Astrocyte (in vitro differentiated cells and primary cell): Measurements from ENCODE around the gene STAB1. TPM values are rescaled to one million over a fixed set of nuclear protein-coding genes. Genes with fewer than 3 reads are reported as not detected.

Source experiments
- DNase-seq: peaks from one replicate; pipeline ENCODE4 v3.0.0-alpha.2; 2010; ENCODE audit warnings: low read depth
- FAIRE-seq: peaks from 2 replicates; lab custom pipeline; 2011; peaks lifted over from hg19 to GRCh38; lab: Jason Lieb, UNC
- H2AFZ ChIP-seq: 2 replicates; pipeline ENCODE4 v1.6.0; 2012; ENCODE audit warnings: low read depth, low read length, inconsistent platforms
- H3K27ac ChIP-seq: 2 replicates; pipeline ENCODE4 v1.5.1; 2011; ENCODE audit warnings: low read depth, low read length, inconsistent platforms
- H3K27me3 ChIP-seq: 2 replicates; pipeline ENCODE4 v1.6.0; 2011; ENCODE audit warnings: low read length, inconsistent platforms; ENCODE audit not compliant: insufficient read depth
- H3K36me3 ChIP-seq: 2 replicates; pipeline ENCODE4 v1.5.1; 2011; ENCODE audit warnings: low read length, inconsistent platforms; ENCODE audit not compliant: insufficient read depth
- H3K4me1 ChIP-seq: 2 replicates; pipeline ENCODE4 v1.5.1; 2011; ENCODE audit warnings: low read length, inconsistent platforms; ENCODE audit not compliant: insufficient read depth
- H3K4me2 ChIP-seq: 2 replicates; pipeline ENCODE4 v1.6.0; 2012; ENCODE audit warnings: low read length, inconsistent platforms
- H3K4me3 ChIP-seq: 2 replicates; pipeline ENCODE4 v1.5.1; 2011; ENCODE audit warnings: low read depth, mild to moderate bottlenecking, low read length, inconsistent platforms; ENCODE audit not compliant: insufficient read depth
- H3K79me2 ChIP-seq: 2 replicates; pipeline ENCODE4 v1.6.0; 2012; ENCODE audit warnings: mild to moderate bottlenecking, low read length, inconsistent platforms; ENCODE audit not compliant: insufficient read depth
- H3K9ac ChIP-seq: 2 replicates; pipeline ENCODE4 v1.6.0; 2012; ENCODE audit warnings: mild to moderate bottlenecking, low read length, inconsistent platforms
- H3K9me3 ChIP-seq: 2 replicates; pipeline ENCODE4 v1.5.1; 2012; ENCODE audit warnings: low read depth, mild to moderate bottlenecking, low read length, inconsistent platforms; ENCODE audit not compliant: insufficient read depth
- H4K20me1 ChIP-seq: 2 replicates; pipeline ENCODE4 v1.6.0; 2012; ENCODE audit warnings: low read length, inconsistent platforms; ENCODE audit not compliant: insufficient read depth
- H3K27ac Mint-ChIP-seq: one replicate; pipeline ENCODE4 v1.8.0; 2021; ENCODE audit warnings: mild to moderate bottlenecking, mixed read lengths; ENCODE audit not compliant: unreplicated experiment
- H3K27me3 Mint-ChIP-seq: one replicate; pipeline ENCODE4 v1.8.0; 2021; ENCODE audit warnings: low read depth, mixed read lengths; ENCODE audit not compliant: unreplicated experiment
- H3K36me3 Mint-ChIP-seq: one replicate; pipeline ENCODE4 v1.8.0; 2021; ENCODE audit warnings: low read depth, mixed read lengths; ENCODE audit not compliant: unreplicated experiment
- H3K4me1 Mint-ChIP-seq: one replicate; pipeline ENCODE4 v1.8.0; 2021; ENCODE audit warnings: low read depth, mixed read lengths; ENCODE audit not compliant: unreplicated experiment
- H3K4me3 Mint-ChIP-seq: one replicate; pipeline ENCODE4 v1.8.0; 2021; ENCODE audit warnings: mild to moderate bottlenecking, moderate library complexity, mixed read lengths; ENCODE audit not compliant: unreplicated experiment
- H3K9me3 Mint-ChIP-seq: one replicate; pipeline ENCODE4 v1.8.0; 2021; ENCODE audit warnings: mild to moderate bottlenecking, mixed read lengths; ENCODE audit not compliant: unreplicated experiment
- CTCF ChIP-seq: IDR thresholded peaks from 2 replicates; pipeline ENCODE4 v1.5.1; 2011; ENCODE audit warnings: low read depth, mild to moderate bottlenecking, inconsistent platforms, low read length, moderate library complexity; ENCODE audit not compliant: insufficient read depth
- EZH2 ChIP-seq: IDR thresholded peaks from 2 replicates; pipeline ENCODE4 v1.6.1; 2012; ENCODE audit warnings: mild to moderate bottlenecking, low read length, inconsistent platforms; ENCODE audit not compliant: insufficient read depth
- total RNA-seq: library from RNA; stranded (reverse); gene quantifications from 2 replicates; pipeline ENCODE4 v1.2.1, GENCODE V29; 2021

The STAB1 gene
- total RNA-seq, 1 donor from 2014 or later = 0.39 TPM

GRCh38 chr3:52551118-52551517, 56.0 kb downstream of the STAB1 start:
- H3K4me2 ChIP-seq = no peak overlapping the region
- no peak overlapping the region for H3K9ac ChIP-seq
- H3K27ac ChIP-seq = no peak overlapping the region
- TF ChIP-seq EZH2 (no peak), CTCF (no peak)
- peaks cover 41% of the 10 kb centered on the region for H4K20me1 ChIP-seq
- no peak overlapping the region for H2AFZ ChIP-seq
- FAIRE-seq (no peak), DNase-seq (no peak)
- peaks cover 7% of the 10 kb centered on the region for H3K4me1 Mint-ChIP-seq
- no peak overlapping the region for H3K4me3 Mint-ChIP-seq
- H3K36me3 Mint-ChIP-seq = peaks cover 10% of the 10 kb centered on the region
- H3K36me3 ChIP-seq = peaks cover 44% of the 10 kb centered on the region
- no peak overlapping the region for H3K4me3 ChIP-seq
- H3K79me2 ChIP-seq = peaks cover 19% of the 10 kb centered on the region
- no peaks in the 10 kb centered on the region for H3K27me3 ChIP-seq
- H3K4me1 ChIP-seq = no peaks in the 10 kb centered on the region
- H3K9me3 ChIP-seq = no peaks in the 10 kb centered on the region
- no peaks in the 10 kb centered on the region for H3K27me3 Mint-ChIP-seq
- no peak overlapping the region for H3K27ac Mint-ChIP-seq
- H3K9me3 Mint-ChIP-seq = no peaks in the 10 kb centered on the region

- Mint-ChIP-seq H3K27me3 (no peaks in the 10 kb centered on the region), H3K4me3 (no peak overlapping the region), H3K27ac (no peak overlapping the region), H3K4me1 (peaks cover 7% of the 10 kb centered on the region), H3K9me3 (no peaks in the 10 kb centered on the region), H3K36me3 (peaks cover 10% of the 10 kb centered on the region)
- DNase-seq (no peak), FAIRE-seq (no peak)
- Histone ChIP-seq H3K9me3 (no peaks in the 10 kb centered on the region), H3K27me3 (no peaks in the 10 kb centered on the region), H4K20me1 (peaks cover 47% of the 10 kb centered on the region), H3K4me2 (no peak overlapping the region), H3K36me3 (peaks cover 41% of the 10 kb centered on the region), H3K4me1 (no peaks in the 10 kb centered on the region), H3K4me3 (no peak overlapping the region), H2AFZ (no peak overlapping the region), H3K9ac (no peak overlapping the region), H3K79me2 (peaks cover 18% of the 10 kb centered on the region), H3K27ac (no peak overlapping the region)
- no peak for TF ChIP-seq EZH2
- no peak for TF ChIP-seq CTCF
Observed at GRCh38 chr3:52552089-52552488, 57.0 kb downstream of the STAB1 start.

- FAIRE-seq (no peak), DNase-seq (no peak)
- H3K27ac ChIP-seq = no peak overlapping the region
- Mint-ChIP-seq H3K4me1 (peaks cover 11% of the 10 kb centered on the region), H3K9me3 (no peaks in the 10 kb centered on the region), H3K4me3 (no peak overlapping the region), H3K27me3 (no peaks in the 10 kb centered on the region), H3K27ac (no peak overlapping the region), H3K36me3 (peaks cover 16% of the 10 kb centered on the region)
- H3K4me2 ChIP-seq = no peak overlapping the region
- H2AFZ ChIP-seq = no peak overlapping the region
- H4K20me1 ChIP-seq = peaks cover 50% of the 10 kb centered on the region
- H3K9me3 ChIP-seq = no peaks in the 10 kb centered on the region
- no peak overlapping the region for H3K9ac ChIP-seq
- H3K27me3 ChIP-seq = no peaks in the 10 kb centered on the region
- peaks cover 16% of the 10 kb centered on the region for H3K79me2 ChIP-seq
- peaks cover 43% of the 10 kb centered on the region for H3K36me3 ChIP-seq
- TF ChIP-seq EZH2 = no peak
- TF ChIP-seq CTCF = no peak
- no peak overlapping the region for H3K4me3 ChIP-seq
- H3K4me1 ChIP-seq = no peaks in the 10 kb centered on the region
Observed at GRCh38 chr3:52554026-52554755, 59.1 kb downstream of the STAB1 start.
